Sigmoid colon (tissue), 4 donors: ENCODE measurements around the gene CFDP1.
"Not testable (repeated sequence)": the region's sequence is repeated elsewhere in the genome, so short reads cannot be mapped to it uniquely, and the experiment has no call there.

Experiments used
- EP300 ChIP-seq, 4 donors: sonication (generic); formaldehyde crosslinking; IDR thresholded peaks; one replicate each; pipeline ENCODE4 v1.6.1; 2017; ENCODE audit warnings: antibody characterized with exemption in 4 of 4
- POLR2A ChIP-seq, 2 donors: fragments of 450-650 bp; IDR thresholded peaks; one replicate each; pipeline ENCODE4 v1.6.1; 2016; ENCODE audit warnings: antibody characterized with exemption in 2 of 2, mild to moderate bottlenecking in 2 of 2, moderate library complexity in 2 of 2
- POLR2AphosphoS5 ChIP-seq, 4 donors: sonication (generic); formaldehyde crosslinking; IDR thresholded peaks; one replicate each; pipeline ENCODE4 v1.6.1; 2017; ENCODE audit warnings: antibody characterized with exemption in 4 of 4
- TF ChIP-seq, protein P1 (sequence below), 4 experiments: fragments of 450-650 bp in 3 of 4; fragments of 200-600 bp in 1 of 4; IDR thresholded peaks; one replicate each; pipeline ENCODE4 v1.5.1; 2016 to 2019; ENCODE audit warnings: antibody characterized with exemption in 4 of 4, mild to moderate bottlenecking in 3 of 4, moderate library complexity in 2 of 4

- TF ChIP-seq, protein P1, sequence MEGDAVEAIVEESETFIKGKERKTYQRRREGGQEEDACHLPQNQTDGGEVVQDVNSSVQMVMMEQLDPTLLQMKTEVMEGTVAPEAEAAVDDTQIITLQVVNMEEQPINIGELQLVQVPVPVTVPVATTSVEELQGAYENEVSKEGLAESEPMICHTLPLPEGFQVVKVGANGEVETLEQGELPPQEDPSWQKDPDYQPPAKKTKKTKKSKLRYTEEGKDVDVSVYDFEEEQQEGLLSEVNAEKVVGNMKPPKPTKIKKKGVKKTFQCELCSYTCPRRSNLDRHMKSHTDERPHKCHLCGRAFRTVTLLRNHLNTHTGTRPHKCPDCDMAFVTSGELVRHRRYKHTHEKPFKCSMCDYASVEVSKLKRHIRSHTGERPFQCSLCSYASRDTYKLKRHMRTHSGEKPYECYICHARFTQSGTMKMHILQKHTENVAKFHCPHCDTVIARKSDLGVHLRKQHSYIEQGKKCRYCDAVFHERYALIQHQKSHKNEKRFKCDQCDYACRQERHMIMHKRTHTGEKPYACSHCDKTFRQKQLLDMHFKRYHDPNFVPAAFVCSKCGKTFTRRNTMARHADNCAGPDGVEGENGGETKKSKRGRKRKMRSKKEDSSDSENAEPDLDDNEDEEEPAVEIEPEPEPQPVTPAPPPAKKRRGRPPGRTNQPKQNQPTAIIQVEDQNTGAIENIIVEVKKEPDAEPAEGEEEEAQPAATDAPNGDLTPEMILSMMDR (IDR thresholded peaks at IDR 0.05), result not testable (repeated sequence)
- TF ChIP-seq POLR2A, EP300, POLR2AphosphoS5 (IDR thresholded peaks at IDR 0.05): not testable (repeated sequence)
These were observed 163.9 kb downstream of the CFDP1 start for GRCh38 chr16:75269358-75269757.
